Loucy (cell line): Measurements from ENCODE around the gene DSCAM.

ENCODE experiments used
- H2AFZ ChIP-seq: fragments of 200-600 bp; sonication (generic); 2 replicates; pipeline ENCODE4 v1.6.0; 2016; ENCODE audit warnings: antibody characterized with exemption, mild to moderate bottlenecking, low read length, moderate library complexity
- H3F3A ChIP-seq: fragments of 200-600 bp; 2 replicates; pipeline ENCODE4 v1.6.0; 2016; ENCODE audit warnings: antibody characterized with exemption, low read depth, mild to moderate bottlenecking
- H3K27me3 ChIP-seq: fragments of 200-600 bp; sonication (generic); 2 replicates; pipeline ENCODE4 v1.6.1; 2014; ENCODE audit warnings: low read length, mild to moderate bottlenecking; ENCODE audit not compliant: insufficient read depth, poor library complexity, severe bottlenecking
- H3K36me3 ChIP-seq: fragments of 200-600 bp; sonication (generic); 2 replicates; pipeline ENCODE4 v1.6.1; 2016; ENCODE audit warnings: low read length; ENCODE audit not compliant: insufficient read depth
- H3K4me1 ChIP-seq: fragments of 200-600 bp; sonication (generic); 2 replicates; pipeline ENCODE4 v1.5.1; 2014; ENCODE audit warnings: low read length, mild to moderate bottlenecking; ENCODE audit not compliant: insufficient read depth, poor library complexity, severe bottlenecking
- H3K4me2 ChIP-seq: fragments of 200-600 bp; sonication (generic); 2 replicates; pipeline ENCODE4 v1.6.0; 2014; ENCODE audit warnings: antibody characterized with exemption, low read length, low read depth, mild to moderate bottlenecking; ENCODE audit not compliant: poor library complexity, severe bottlenecking
- H3K4me3 ChIP-seq: fragments of 200-600 bp; sonication (generic); 2 replicates; pipeline ENCODE4 v1.5.1; 2014; ENCODE audit warnings: low read length, mild to moderate bottlenecking, mixed read lengths; ENCODE audit not compliant: poor library complexity, severe bottlenecking
- H3K79me2 ChIP-seq: fragments of 200-600 bp; sonication (generic); 2 replicates; pipeline ENCODE4 v1.6.1; 2014; ENCODE audit warnings: low read length; ENCODE audit not compliant: insufficient read depth
- H3K9ac ChIP-seq: fragments of 200-600 bp; sonication (generic); 2 replicates; pipeline ENCODE4 v1.6.0; 2014; ENCODE audit warnings: mild to moderate bottlenecking, low read depth, low read length, moderate library complexity; ENCODE audit not compliant: poor library complexity, severe bottlenecking
- H3K9me2 ChIP-seq: fragments of 200-600 bp; sonication (generic); replicated peaks from 2 replicates; pipeline ENCODE4 v1.6.1; 2016; ENCODE audit warnings: low read depth, low read length, mixed read lengths
- H3K9me3 ChIP-seq: fragments of 200-600 bp; sonication (generic); 2 replicates; pipeline ENCODE4 v1.6.1; 2014; ENCODE audit warnings: mild to moderate bottlenecking, antibody characterized with exemption, low read length, low read depth; ENCODE audit not compliant: insufficient read depth
- H4K20me1 ChIP-seq: fragments of 200-600 bp; sonication (generic); 2 replicates; pipeline ENCODE4 v1.6.0; 2014; ENCODE audit warnings: antibody characterized with exemption, low read length, mild to moderate bottlenecking; ENCODE audit not compliant: insufficient read depth, poor library complexity, severe bottlenecking
- CTCF ChIP-seq: fragments of 200-600 bp; sonication (generic); conservative IDR thresholded peaks from 2 replicates; pipeline ENCODE4 v1.5.1; 2014; ENCODE audit warnings: mild to moderate bottlenecking, antibody characterized with exemption, low read length
- EZH2phosphoT487 ChIP-seq: fragments of 200-600 bp; IDR thresholded peaks from 2 replicates; pipeline ENCODE4 v1.6.1; 2018; ENCODE audit warnings: antibody characterized with exemption, mild to moderate bottlenecking, moderate library complexity, borderline replicate concordance

DSCAM gene

GRCh38 chr21:40577285-40578043 is 269.5 kb downstream of the DSCAM start:
- H3K79me2 ChIP-seq, result no peaks in the 10 kb centered on the region
- H3K4me3 ChIP-seq, result no peak overlapping the region
- no peaks in the 10 kb centered on the region for H3K4me1 ChIP-seq
- H3K9ac ChIP-seq, result no peak overlapping the region
- TF ChIP-seq EZH2phosphoT487 (no peak), CTCF (no peak)
- H3F3A ChIP-seq, result no peaks in the 10 kb centered on the region
- H3K4me2 ChIP-seq, result no peak overlapping the region
- no peaks in the 10 kb centered on the region for H4K20me1 ChIP-seq
- no peaks in the 10 kb centered on the region for H3K36me3 ChIP-seq
- no peak overlapping the region for H2AFZ ChIP-seq
- H3K27me3 ChIP-seq, result no peaks in the 10 kb centered on the region
- no peaks in the 10 kb centered on the region for H3K9me2 ChIP-seq
- peaks cover 6% of the 10 kb centered on the region; the same call in 1 of the 2 replicates for H3K9me3 ChIP-seq

GRCh38 chr21:40575976-40576375 is 271.0 kb downstream of the DSCAM start:
- Histone ChIP-seq H3K9ac (no peak overlapping the region), H3K4me3 (no peak overlapping the region), H4K20me1 (no peaks in the 10 kb centered on the region), H3K4me2 (no peak overlapping the region), H2AFZ (no peak overlapping the region), H3K9me2 (no peaks in the 10 kb centered on the region), H3K9me3 (peaks cover 6% of the 10 kb centered on the region; the same call in 1 of the 2 replicates), H3K4me1 (no peaks in the 10 kb centered on the region), H3K36me3 (no peaks in the 10 kb centered on the region), H3K79me2 (no peaks in the 10 kb centered on the region), H3F3A (no peaks in the 10 kb centered on the region), H3K27me3 (no peaks in the 10 kb centered on the region)
- no peak for TF ChIP-seq CTCF
- TF ChIP-seq EZH2phosphoT487, result no peak

- Histone ChIP-seq H3K36me3 (no peaks in the 10 kb centered on the region), H3K9ac (no peak overlapping the region), H3K9me3 (peaks cover 4% of the 10 kb centered on the region; the same call in 1 of the 2 replicates), H3K4me1 (no peaks in the 10 kb centered on the region), H3K79me2 (no peaks in the 10 kb centered on the region), H3K4me2 (no peak overlapping the region), H3K9me2 (no peaks in the 10 kb centered on the region), H2AFZ (no peak overlapping the region), H3F3A (no peaks in the 10 kb centered on the region), H4K20me1 (no peaks in the 10 kb centered on the region), H3K4me3 (no peak overlapping the region), H3K27me3 (no peaks in the 10 kb centered on the region)
- TF ChIP-seq CTCF (no peak), EZH2phosphoT487 (no peak)
Measured at GRCh38 chr21:40569357-40569756, 277.6 kb downstream of the DSCAM start.
